ENCODE data around the gene FAM234B.
"Not testable (repeated sequence)": the region's sequence is repeated elsewhere in the genome, so short reads cannot be mapped to it uniquely, and the experiment has no call there.

FAM234B gene

GRCh38 chr12:13062669-13063068 lies 18.5 kb downstream of the FAM234B start:
- DNase-seq, result no peak

GRCh38 chr12:13066014-13066413 lies 21.8 kb downstream of the FAM234B start:
- DNase-seq, result no peak

- DNase-seq, result no peak
Observed at GRCh38 chr12:13066459-13066858, 22.3 kb downstream of the FAM234B start.

- no peak for DNase-seq
Observed at GRCh38 chr12:13067322-13067721, 23.1 kb downstream of the FAM234B start.

- no peak for DNase-seq
Observed at GRCh38 chr12:13069380-13069779, 25.2 kb downstream of the FAM234B start.

- no peak for DNase-seq
Observed at GRCh38 chr12:13071305-13072280, 27.4 kb downstream of the FAM234B start.

GRCh38 chr12:13073173-13073572 lies 29.0 kb downstream of the FAM234B start:
- DNase-seq, result no peak

GRCh38 chr12:13074396-13075117 lies 30.4 kb downstream of the FAM234B start:
- no peak for DNase-seq

GRCh38 chr12:13075118-13075480 lies 30.9 kb downstream of the FAM234B start:
- no peak for DNase-seq

GRCh38 chr12:13075786-13076570 lies 31.8 kb downstream of the FAM234B start:
- no peak for DNase-seq

GRCh38 chr12:13079440-13079906 lies 35.3 kb downstream of the FAM234B start:
- no peak for DNase-seq

- no peak for DNase-seq
Observed at GRCh38 chr12:13080266-13080665, 36.1 kb downstream of the FAM234B start.

GRCh38 chr12:13082861-13083260 lies 38.7 kb downstream of the FAM234B start:
- no peak for DNase-seq

GRCh38 chr12:13083638-13084037 lies 39.5 kb downstream of the FAM234B start:
- not testable (repeated sequence) for DNase-seq

- DNase-seq, result no peak
Observed at GRCh38 chr12:13084898-13085640, 40.9 kb downstream of the FAM234B start.

GRCh38 chr12:13085968-13086686 lies 41.9 kb downstream of the FAM234B start:
- no peak for DNase-seq

GRCh38 chr12:13087766-13088165 lies 43.6 kb downstream of the FAM234B start:
- no peak for DNase-seq

GRCh38 chr12:13088496-13088895 lies 44.3 kb downstream of the FAM234B start:
- DNase-seq, result no peak

GRCh38 chr12:13090054-13090453 lies 45.9 kb downstream of the FAM234B start:
- no peak for DNase-seq

GRCh38 chr12:13091832-13092231 lies 47.7 kb downstream of the FAM234B start:
- DNase-seq, result no peak

GRCh38 chr12:13093191-13093847 lies 49.1 kb downstream of the FAM234B start:
- DNase-seq, result no peak

All from eye (tissue), 1 donor.